Lung (tissue), 12 donors: ENCODE data around the gene LARP1B. TPM values are rescaled to one million over a fixed set of nuclear protein-coding genes. Genes with fewer than 3 reads are reported as not detected.

Source experiments
- ATAC-seq: fragments of 200-7000 bp; cut with Tn5 transposase; one replicate; pipeline ENCODE4 v1.9.1; 2020; ENCODE audit warnings: moderate number of reproducible peaks; ENCODE audit not compliant: insufficient read depth, low FRiP score
- DNase-seq, 3 donors: peaks; one replicate each; pipeline ENCODE4 v3.0.0-alpha.2; 2013 to 2017
- H3K27ac ChIP-seq, 2 donors: one replicate each; pipeline ENCODE4 v1.5.1; 2013; ENCODE audit warnings: mild to moderate bottlenecking in 2 of 2, moderate library complexity in 2 of 2, control low read depth in 1 of 2, inconsistent platforms in 1 of 2, low read depth in 1 of 2, low read length in 1 of 2
- H3K27me3 ChIP-seq, 3 donors: one replicate each; pipeline ENCODE4 v1.5.1; 2013; ENCODE audit warnings: low read length in 2 of 3; ENCODE audit not compliant: control insufficient read depth in 3 of 3, insufficient read depth in 3 of 3
- H3K36me3 ChIP-seq, 4 donors: one replicate each; pipeline ENCODE4 v1.5.1; 2013; ENCODE audit warnings: low read length in 4 of 4, mild to moderate bottlenecking in 1 of 4, moderate library complexity in 1 of 4; ENCODE audit not compliant: control insufficient read depth in 4 of 4, insufficient read depth in 4 of 4
- H3K4me1 ChIP-seq, 5 donors: one replicate each; pipeline ENCODE4 v1.5.1; 2013; ENCODE audit warnings: low read length in 5 of 5, mild to moderate bottlenecking in 2 of 5, moderate library complexity in 1 of 5; ENCODE audit not compliant: control insufficient read depth in 5 of 5, insufficient read depth in 5 of 5
- H3K4me3 ChIP-seq: one replicate; pipeline ENCODE4 v1.5.1; 2013; ENCODE audit warnings: mild to moderate bottlenecking, control low read depth, moderate library complexity
- H3K9ac ChIP-seq, 2 donors: one replicate each; pipeline ENCODE4 v1.5.1; 2013; ENCODE audit warnings: low read length in 2 of 2, control low read depth in 1 of 2; ENCODE audit not compliant: insufficient read depth in 1 of 2
- H3K9me3 ChIP-seq, 4 donors: one replicate each; pipeline ENCODE4 v1.5.1; 2013; ENCODE audit warnings: low read length in 3 of 4, mild to moderate bottlenecking in 1 of 4, moderate library complexity in 1 of 4; ENCODE audit not compliant: control insufficient read depth in 4 of 4, insufficient read depth in 3 of 4
- CTCF ChIP-seq: IDR thresholded peaks from 2 replicates; pipeline ENCODE4 v1.5.1; 2012; ENCODE audit warnings: mild to moderate bottlenecking; ENCODE audit errors: control extremely low read depth, extremely low read depth
- WGBS, 2 donors: extraction: QIAGEN DNeasy Blood & Tissue Kit; methylation state at CpG; one replicate each; pipeline ENCODE4 v1.1.7; 2013; 5-methylcytosine and 5-hydroxymethylcytosine counted together
- polyA plus RNA-seq, 2 donors: library from polyadenylated mRNA; stranded (reverse); fragments of 200-250 nt; gene quantifications; one replicate each; pipeline ENCODE4 v1.2.1, GENCODE V29; 2013
- total RNA-seq, 2 donors: library from RNA; depleted of rRNA in 1 of 2; stranded (reverse); fragments of >200 nt in 1 of 2; gene quantifications; one replicate each; pipeline ENCODE4 v1.2.1, GENCODE V29; 2014 to 2021
- donor health status: control.
- donor health status: control.
- donor health status: Bipolar disorder and iron deficiency.
- donor health status: healthy.
- donor health status: DM: yes; HTN: yes; CAD: no.

LARP1B gene
- total and polyA plus RNA-seq, 4 donors: 10.6 to 27.9 (median 15.0) TPM

- peak in 2 of 3 donors; percentile 12 to 40 for DNase-seq
- 63% methylated on average over 2 of the region's 2 CpGs for WGBS, 2 donors
- no peaks in the 10 kb centered on the region for H3K27me3 ChIP-seq
These were observed 167.0 kb downstream of the LARP1B start for GRCh38 chr4:128227991-128228571.

GRCh38 chr4:128228845-128229795 is 168.0 kb downstream of the LARP1B start:
- no peaks in the 10 kb centered on the region for H3K27me3 ChIP-seq
- H3K4me3 ChIP-seq: no peak overlapping the region
- no peaks in the 10 kb centered on the region for H3K9me3 ChIP-seq
- no peaks in the 10 kb centered on the region for H3K4me1 ChIP-seq
- peak in 1 of 3 donors; percentile 7 for DNase-seq
- no peak overlapping the region for H3K27ac ChIP-seq
- ATAC-seq: no peak
- no peaks in the 10 kb centered on the region for H3K36me3 ChIP-seq
- no peak overlapping the region for H3K9ac ChIP-seq
- WGBS, 2 donors: 70 to 75% methylated on average over 6 of the region's 6 CpGs
- no peak for TF ChIP-seq CTCF

More at GRCh38 chr4:128227991-128228571, 167.0 kb downstream of the LARP1B start:
- ATAC-seq: no peak
- Histone ChIP-seq H3K4me1 (no peaks in the 10 kb centered on the region), H3K27ac (no peak overlapping the region), H3K36me3 (no peaks in the 10 kb centered on the region), H3K4me3 (no peak overlapping the region), H3K9me3 (no peaks in the 10 kb centered on the region), H3K9ac (no peak overlapping the region)
- TF ChIP-seq CTCF: no peak

- H3K9ac ChIP-seq: no peak overlapping the region
- no peak overlapping the region for H3K27ac ChIP-seq
- no peaks in the 10 kb centered on the region for H3K4me1 ChIP-seq
- DNase-seq (no peak), ATAC-seq (no peak)
- no peaks in the 10 kb centered on the region for H3K27me3 ChIP-seq
- 93 to 95% methylated on average over 3 of the region's 3 CpGs for WGBS, 2 donors
- H3K4me3 ChIP-seq: no peak overlapping the region
- H3K9me3 ChIP-seq: no peaks in the 10 kb centered on the region
- TF ChIP-seq CTCF: no peak
- H3K36me3 ChIP-seq: no peaks in the 10 kb centered on the region
These were observed 171.6 kb downstream of the LARP1B start for GRCh38 chr4:128232719-128233118.
